Measurements from ENCODE around the gene ANKRD10.
"Not testable (repeated sequence)": the region's sequence is repeated elsewhere in the genome, so short reads cannot be mapped to it uniquely, and the experiment has no call there.

Gene ANKRD10

GRCh38 chr13:110955072-110955503 is 40.2 kb upstream of the ANKRD10 start (continued):
- TF ChIP-seq ZNF639 (tag by site-specific recombination; IDR thresholded peaks at IDR 0.05) (0 out of 2 replicates have a peak, but pooled peaks have one; percentile 55), HIC1 (tag by site-specific recombination; IDR thresholded peaks at IDR 0.05) (peak; percentile 31; the same call in 1 of the 2 replicates), ZFP37 (tag by site-specific recombination; IDR thresholded peaks at IDR 0.05) (0 out of 2 replicates have a peak, but pooled peaks have one; percentile 35), ZNF692 (tag by site-specific recombination; IDR thresholded peaks at IDR 0.05) (0 out of 2 replicates have a peak, but pooled peaks have one; percentile 21), ZEB2 (tag by site-specific recombination; IDR thresholded peaks at IDR 0.05) (peak; percentile 20; the same call in 1 of the 2 replicates), PATZ1 (tag by site-specific recombination; IDR thresholded peaks at IDR 0.05) (peak; percentile 71; the same call in 1 of the 2 replicates), ZNF660 (tag by site-specific recombination; IDR thresholded peaks at IDR 0.05) (0 out of 2 replicates have a peak, but pooled peaks have one; percentile 59), ZNF24 (tag by site-specific recombination; IDR thresholded peaks at IDR 0.05) (0 out of 2 replicates have a peak, but pooled peaks have one; percentile 62), ZBTB21 (tag by site-specific recombination; IDR thresholded peaks at IDR 0.05) (0 out of 2 replicates have a peak, but pooled peaks have one; percentile 30), ZNF600 (tag by site-specific recombination; IDR thresholded peaks at IDR 0.05) (peak; percentile 64; the same call in 1 of the 2 replicates), GLIS1 (tag by site-specific recombination; IDR thresholded peaks at IDR 0.05) (peak; percentile 76), ZFHX2 (tag by site-specific recombination; conservative IDR thresholded peaks at IDR 0.05) (peak; percentile 47; the same call in 1 of the 2 replicates)

GRCh38 chr13:110954533-110954920 is 39.7 kb upstream of the ANKRD10 start:
- H3K4me1 ChIP-seq (ENCODE audit: control insufficient read depth, insufficient read depth, low read length); CTCF ChIA-PET; H3K27ac ChIP-seq (ENCODE audit: extremely low read depth, low read depth, low read length); H3K36me3 ChIP-seq (ENCODE audit: control insufficient read depth in 2 of 2, insufficient read depth in 1 of 2, low read length in 2 of 2); H3K9me3 ChIP-seq (ENCODE audit: control insufficient read depth, insufficient read depth, low read depth, low read length); H3K4me3 ChIP-seq (ENCODE audit: low read depth, low read length): not testable (repeated sequence)
- POLR2A ChIA-PET, result interaction anchor here (0.6 kb wide), 1 partner anchor 355 kb away, joined by 5 read pairs; no protein-coding TSS in a partner anchor

- H3K4me3 ChIP-seq (ENCODE audit: low read depth, low read length), result no peak overlapping the region
- no peaks in the 10 kb centered on the region for H3K9me3 ChIP-seq (ENCODE audit: control insufficient read depth, insufficient read depth, low read depth, low read length)
- CTCF ChIA-PET, result no interaction called here
- no peak overlapping the region for H3K27ac ChIP-seq (ENCODE audit: extremely low read depth, low read depth, low read length)
- H3K36me3 ChIP-seq (ENCODE audit: control insufficient read depth in 2 of 2, insufficient read depth in 1 of 2, low read length in 2 of 2), result no peaks in the 10 kb centered on the region
- H3K4me1 ChIP-seq (ENCODE audit: control insufficient read depth, insufficient read depth, low read length), result no peaks in the 10 kb centered on the region
- POLR2A ChIA-PET, result no interaction called here
- TF ChIP-seq ZBTB20 (tag by site-specific recombination; IDR thresholded peaks at IDR 0.05) (no peak), ZNF223 (tag by site-specific recombination; IDR thresholded peaks at IDR 0.05) (no peak), ZNF571 (tag by site-specific recombination; IDR thresholded peaks at IDR 0.05) (no peak), PRDM2 (tag by site-specific recombination; IDR thresholded peaks at IDR 0.05; ENCODE audit: borderline replicate concordance) (no peak), INSM2 (tag by site-specific recombination; IDR thresholded peaks at IDR 0.05) (no peak)
These were observed 39.1 kb upstream of the ANKRD10 start for GRCh38 chr13:110953833-110954532.

Data from HEK293 (cell line).